ENCODE data around the gene PRR20G. TPM values are rescaled to one million over a fixed set of nuclear protein-coding genes. Genes with fewer than 3 reads are reported as not detected.

Gene PRR20G
- polyA plus RNA-seq, 3 donors: not detected

DNA sequence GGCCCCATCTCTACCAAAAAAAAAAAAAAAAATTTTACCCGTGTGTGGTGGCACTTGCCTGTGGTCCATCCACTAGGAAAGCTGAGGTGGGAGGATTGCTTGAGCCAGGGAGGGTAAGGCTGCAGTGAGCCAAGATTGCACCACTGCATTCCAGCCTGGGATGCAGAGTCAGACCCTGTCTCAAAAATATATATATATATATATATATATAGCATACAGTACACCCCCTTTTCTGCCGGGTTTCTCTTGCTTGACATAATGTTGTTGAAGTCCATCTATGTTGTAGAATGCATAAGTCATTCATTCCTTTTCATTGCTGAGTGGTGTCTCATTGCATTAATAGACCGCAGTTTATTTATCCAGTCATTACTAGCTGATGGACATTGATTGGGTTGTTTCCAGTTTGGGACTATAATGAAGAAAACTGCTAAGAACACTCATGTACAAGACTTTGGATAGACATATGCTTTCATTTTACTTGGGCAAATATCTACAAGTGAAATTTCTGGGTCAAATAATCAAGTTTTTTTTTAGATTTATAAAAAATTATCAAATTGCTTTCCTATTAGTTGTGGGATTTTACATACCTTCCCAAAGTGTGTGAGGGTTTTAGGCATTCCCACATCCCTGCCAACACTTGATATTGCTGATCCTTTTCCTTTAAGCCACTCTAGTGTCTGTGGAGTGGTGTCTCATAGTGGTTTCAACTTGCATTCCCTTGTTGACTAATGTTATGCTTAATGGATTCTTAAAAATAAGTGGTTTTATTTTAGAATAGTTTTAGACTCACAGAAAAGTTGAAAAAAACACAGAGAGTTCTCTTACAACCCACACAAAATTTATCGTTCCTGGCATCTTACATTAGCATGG lies 2.1 kb upstream of the PRR20G start:
- peaks cover 2 to 18% (median 14%) of the 10 kb centered on the region in 7 donors for H3K9me3 Mint-ChIP-seq
- no CpG with 5 or more reads among the region's 4 CpGs for WGBS (ENCODE audit: insufficient coverage)
- intact Hi-C loops (cut with micrococcal nuclease): no loop called here

DNA sequence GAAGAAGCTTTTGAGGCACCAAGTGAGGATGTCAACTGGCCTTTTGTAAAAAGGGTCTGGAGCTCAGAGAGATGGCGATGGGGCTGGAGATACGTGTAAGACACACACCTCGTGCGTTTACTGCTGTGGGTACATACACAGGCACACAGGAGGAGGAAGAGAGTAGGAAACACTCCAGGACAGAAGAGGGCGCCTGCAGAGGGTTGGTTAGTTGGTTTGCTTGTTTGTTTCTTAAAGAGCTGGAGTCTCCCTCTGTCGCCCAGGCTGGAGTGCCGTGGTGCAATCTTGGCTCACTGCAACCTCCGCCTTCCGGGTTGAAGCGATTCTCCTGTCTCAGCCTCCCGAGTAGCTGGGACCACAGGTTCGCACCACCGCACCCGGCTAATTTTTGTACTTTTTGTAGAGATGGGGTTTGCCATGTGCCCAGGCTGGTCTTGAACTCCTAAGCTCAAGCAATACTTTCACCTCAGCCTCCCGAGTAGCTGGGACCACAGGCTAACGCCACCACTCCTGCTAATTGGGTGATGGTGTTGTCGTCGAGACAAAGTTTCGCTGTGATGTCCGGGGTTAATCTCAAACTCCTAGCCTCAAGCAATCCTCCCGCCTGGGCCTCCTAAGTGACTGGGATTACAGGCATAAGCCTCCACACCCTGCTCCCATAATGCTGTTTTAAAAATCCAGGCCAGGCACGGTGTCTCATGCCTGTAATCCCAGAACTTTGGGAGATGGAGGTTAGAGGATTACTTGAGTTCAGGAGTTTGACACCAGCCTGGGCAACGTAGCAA lies 1.3 kb upstream of the PRR20G start:
- Mint-ChIP-seq H3K36me3 (no peaks in the 10 kb centered on the region), H3K27me3 (ENCODE audit: low read depth in 3 of 3) (peaks cover 1 to 3% (median 2%) of the 10 kb centered on the region in 3 donors), H3K9me3 (peaks cover 2 to 18% (median 14%) of the 10 kb centered on the region in 7 donors), H3K4me1 (peaks cover 8% of the 10 kb centered on the region), H3K27ac (peak overlapping the region in 1 of 7 donors; percentile 57), H3K4me3 (no peak overlapping the region)
- no peaks in the 10 kb centered on the region for H3K79me2 ChIP-seq (ENCODE audit: insufficient read depth, low read length)
- H3K36me3 ChIP-seq (replicated peaks in 1 of 2; ENCODE audit: control insufficient read depth in 1 of 2, insufficient read depth in 2 of 2, low read length in 2 of 2): no peaks in the 10 kb centered on the region
- no peak overlapping the region for H3K4me3 ChIP-seq (replicated peaks in 1 of 3; ENCODE audit: low read depth in 2 of 3, low read length in 3 of 3)
- H3K9me3 ChIP-seq (replicated peaks in 1 of 2; ENCODE audit: control insufficient read depth in 1 of 2, insufficient read depth in 1 of 2, low read length in 2 of 2): peaks cover 6 to 25% of the 10 kb centered on the region in 2 donors
- WGBS (ENCODE audit: insufficient coverage): 88% methylated on average over 16 of the region's 23 CpGs
- H2AFZ ChIP-seq (ENCODE audit: insufficient read depth, low read depth, low read length, poor library complexity, severe bottlenecking): no peak overlapping the region
- no peaks in the 10 kb centered on the region for H3K27me3 ChIP-seq (ENCODE audit: control insufficient read depth in 2 of 2, insufficient read depth in 2 of 2, low read length in 2 of 2)
- H3K4me2 ChIP-seq (replicated peaks; ENCODE audit: extremely low read depth, low read length, poor library complexity, severe bottlenecking): no peak overlapping the region
- H3K27ac ChIP-seq (ENCODE audit: low read depth in 1 of 2, low read length in 2 of 2): no peak overlapping the region
- no peaks in the 10 kb centered on the region for H4K20me1 ChIP-seq (ENCODE audit: insufficient read depth, low read length)
- TF ChIP-seq, protein P1, sequence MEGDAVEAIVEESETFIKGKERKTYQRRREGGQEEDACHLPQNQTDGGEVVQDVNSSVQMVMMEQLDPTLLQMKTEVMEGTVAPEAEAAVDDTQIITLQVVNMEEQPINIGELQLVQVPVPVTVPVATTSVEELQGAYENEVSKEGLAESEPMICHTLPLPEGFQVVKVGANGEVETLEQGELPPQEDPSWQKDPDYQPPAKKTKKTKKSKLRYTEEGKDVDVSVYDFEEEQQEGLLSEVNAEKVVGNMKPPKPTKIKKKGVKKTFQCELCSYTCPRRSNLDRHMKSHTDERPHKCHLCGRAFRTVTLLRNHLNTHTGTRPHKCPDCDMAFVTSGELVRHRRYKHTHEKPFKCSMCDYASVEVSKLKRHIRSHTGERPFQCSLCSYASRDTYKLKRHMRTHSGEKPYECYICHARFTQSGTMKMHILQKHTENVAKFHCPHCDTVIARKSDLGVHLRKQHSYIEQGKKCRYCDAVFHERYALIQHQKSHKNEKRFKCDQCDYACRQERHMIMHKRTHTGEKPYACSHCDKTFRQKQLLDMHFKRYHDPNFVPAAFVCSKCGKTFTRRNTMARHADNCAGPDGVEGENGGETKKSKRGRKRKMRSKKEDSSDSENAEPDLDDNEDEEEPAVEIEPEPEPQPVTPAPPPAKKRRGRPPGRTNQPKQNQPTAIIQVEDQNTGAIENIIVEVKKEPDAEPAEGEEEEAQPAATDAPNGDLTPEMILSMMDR (IDR thresholded peaks at IDR 0.05): no peak
- no peak overlapping the region for H3K9ac ChIP-seq (ENCODE audit: insufficient read depth, low read length, poor library complexity, severe bottlenecking)
- H3K4me1 ChIP-seq (ENCODE audit: control insufficient read depth in 1 of 2, insufficient read depth in 2 of 2, low read length in 2 of 2): peaks cover 0 to 4% of the 10 kb centered on the region in 2 donors
- DNase-seq: no peak
- intact Hi-C loops (cut with micrococcal nuclease): no loop called here

More for the DNA sequence above, 2.1 kb upstream of the PRR20G start:
- Mint-ChIP-seq H3K27ac (no peak overlapping the region), H3K4me1 (peaks cover 7% of the 10 kb centered on the region), H3K4me3 (no peak overlapping the region), H3K27me3 (ENCODE audit: low read depth in 3 of 3) (peaks cover 2 to 4% (median 3%) of the 10 kb centered on the region in 3 donors), H3K36me3 (no peaks in the 10 kb centered on the region)
- TF ChIP-seq, protein P1 (IDR thresholded peaks at IDR 0.05): no peak
- Histone ChIP-seq H3K36me3 (replicated peaks in 1 of 2; ENCODE audit: control insufficient read depth in 1 of 2, insufficient read depth in 2 of 2, low read length in 2 of 2) (no peaks in the 10 kb centered on the region), H3K9me3 (replicated peaks in 1 of 2; ENCODE audit: control insufficient read depth in 1 of 2, insufficient read depth in 1 of 2, low read length in 2 of 2) (peaks cover 6 to 25% of the 10 kb centered on the region in 2 donors), H3K4me2 (replicated peaks; ENCODE audit: extremely low read depth, low read length, poor library complexity, severe bottlenecking) (no peak overlapping the region), H3K27me3 (ENCODE audit: control insufficient read depth in 2 of 2, insufficient read depth in 2 of 2, low read length in 2 of 2) (no peaks in the 10 kb centered on the region), H4K20me1 (ENCODE audit: insufficient read depth, low read length) (no peaks in the 10 kb centered on the region), H3K4me3 (replicated peaks in 1 of 3; ENCODE audit: low read depth in 2 of 3, low read length in 3 of 3) (no peak overlapping the region), H3K4me1 (ENCODE audit: control insufficient read depth in 1 of 2, insufficient read depth in 2 of 2, low read length in 2 of 2) (peaks cover 0 to 4% of the 10 kb centered on the region in 2 donors), H3K79me2 (ENCODE audit: insufficient read depth, low read length) (no peaks in the 10 kb centered on the region), H3K27ac (ENCODE audit: low read depth in 1 of 2, low read length in 2 of 2) (no peak overlapping the region), H3K9ac (ENCODE audit: insufficient read depth, low read length, poor library complexity, severe bottlenecking) (no peak overlapping the region), H2AFZ (ENCODE audit: insufficient read depth, low read depth, low read length, poor library complexity, severe bottlenecking) (no peak overlapping the region)
- no peak for DNase-seq

Measured in CD14-positive monocyte (primary cell).